ENCODE data around the gene CLASRP.

Gene CLASRP

DNA sequence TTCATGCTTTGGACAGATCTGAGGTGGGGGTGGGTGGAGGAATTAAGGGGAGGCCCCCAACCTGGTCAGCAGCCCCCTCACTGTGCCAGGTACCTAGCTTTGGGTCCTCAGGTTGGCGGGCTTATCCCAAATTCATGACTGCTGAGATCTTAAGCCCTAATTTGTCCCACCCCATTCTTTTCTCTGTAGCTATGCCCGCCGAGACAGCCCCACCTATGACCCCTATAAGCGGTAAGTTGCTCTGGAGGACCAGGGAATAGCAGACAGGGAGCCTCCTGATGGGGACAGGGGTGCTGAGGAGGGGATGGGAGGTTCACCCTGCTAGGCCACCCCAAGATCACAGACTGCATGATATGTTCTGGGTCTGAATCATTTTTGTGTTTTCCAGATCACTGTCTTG lies 23.1 kb downstream of the CLASRP start:
- DNase-seq (ENCODE audit: low spot score) = no peak

DNA sequence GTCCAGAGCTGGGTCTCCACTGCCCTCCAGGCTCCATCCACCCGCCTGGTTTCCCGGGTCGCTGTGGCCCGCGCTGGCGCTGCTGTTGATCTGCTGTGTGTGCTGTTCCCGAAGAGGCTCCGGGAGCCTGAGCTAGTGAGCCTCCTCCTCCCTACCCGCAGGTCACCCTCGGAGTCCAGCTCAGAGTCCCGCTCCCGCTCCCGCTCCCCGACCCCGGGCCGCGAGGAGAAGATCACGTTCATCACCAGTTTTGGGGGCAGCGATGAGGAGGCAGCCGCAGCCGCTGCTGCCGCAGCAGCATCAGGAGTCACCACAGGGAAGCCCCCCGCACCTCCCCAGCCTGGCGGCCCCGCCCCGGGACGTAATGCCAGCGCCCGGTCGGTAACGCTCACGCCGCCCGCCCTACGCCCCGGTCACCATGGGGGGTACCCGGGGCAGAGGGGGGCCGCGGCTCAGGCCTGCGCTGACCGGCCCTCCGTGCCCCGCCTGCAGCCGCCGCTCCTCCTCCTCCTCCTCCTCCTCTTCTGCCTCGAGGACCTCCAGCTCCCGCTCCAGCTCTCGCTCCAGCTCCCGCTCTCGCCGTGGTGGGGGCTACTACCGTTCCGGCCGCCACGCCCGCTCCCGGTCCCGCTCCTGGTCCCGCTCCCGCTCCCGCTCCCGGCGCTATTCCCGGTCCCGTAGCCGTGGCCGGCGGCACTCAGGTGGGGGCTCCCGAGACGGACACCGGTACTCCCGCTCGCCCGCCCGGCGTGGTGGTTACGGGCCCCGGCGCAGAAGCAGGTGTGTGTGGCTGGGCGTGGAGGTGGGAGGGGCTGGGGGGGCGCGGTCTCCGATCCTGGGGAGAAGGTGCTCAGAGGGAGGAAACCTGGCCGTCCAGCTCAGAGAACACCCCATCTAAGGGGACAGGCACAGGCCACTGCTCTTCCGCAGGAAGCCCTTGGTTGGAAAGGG lies 25.3 kb downstream of the CLASRP start:
- DNase-seq (ENCODE audit: low spot score) = no peak

DNA sequence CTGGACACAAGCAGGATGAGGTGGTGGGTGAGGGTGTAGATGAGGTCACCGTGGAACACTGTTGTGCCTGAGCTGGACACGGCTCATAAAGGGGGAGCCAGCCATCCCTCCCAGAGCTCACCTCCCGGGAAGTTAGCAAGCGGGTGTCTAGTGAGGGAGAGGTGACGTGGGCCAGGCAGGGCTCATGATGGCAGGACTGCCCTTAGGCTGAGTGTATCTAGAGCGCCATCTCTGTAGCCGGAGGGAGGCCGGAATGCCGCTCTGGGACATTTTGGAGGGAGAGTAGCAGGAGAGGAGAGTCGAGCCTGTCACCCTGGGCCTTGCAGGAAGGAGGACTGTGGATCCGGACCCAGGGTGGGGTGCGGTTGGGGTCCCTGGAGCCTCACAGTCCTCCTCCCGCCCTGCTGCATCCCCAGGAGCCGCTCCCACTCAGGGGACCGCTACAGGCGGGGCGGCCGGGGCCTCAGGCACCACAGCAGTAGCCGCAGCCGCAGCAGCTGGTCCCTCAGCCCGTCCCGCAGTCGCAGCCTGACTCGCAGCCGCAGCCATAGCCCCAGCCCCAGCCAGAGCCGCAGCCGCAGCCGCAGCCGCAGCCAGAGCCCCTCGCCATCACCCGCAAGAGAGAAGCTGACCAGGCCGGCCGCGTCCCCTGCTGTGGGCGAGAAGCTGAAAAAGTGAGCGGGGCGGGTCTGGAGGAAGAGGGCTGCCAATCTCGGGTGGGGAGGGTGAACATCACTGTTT lies 28.2 kb downstream of the CLASRP start:
- no peak for DNase-seq (ENCODE audit: low spot score)

DNA sequence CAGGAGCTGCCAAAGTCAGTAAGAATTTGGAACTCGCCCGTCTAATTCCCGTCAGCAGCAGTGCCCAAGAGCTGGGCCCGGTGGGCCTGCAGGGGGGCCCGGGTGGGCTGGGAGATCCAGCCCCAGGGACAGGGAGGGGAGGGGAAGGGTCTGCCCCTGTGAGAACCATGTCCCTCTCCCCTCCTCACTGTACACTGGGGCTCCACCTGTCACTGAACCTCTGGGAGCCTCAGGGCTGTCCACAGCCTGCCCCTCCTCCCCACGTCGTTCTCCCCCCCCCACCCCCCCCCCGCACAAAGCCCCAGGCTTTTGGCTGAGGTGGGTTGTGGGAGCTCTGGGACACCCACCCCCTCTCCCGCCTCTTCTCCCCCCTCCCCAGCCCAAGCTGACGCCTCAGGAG lies 29.2 kb downstream of the CLASRP start:
- DNase-seq (ENCODE audit: low spot score) = no peak

DNA sequence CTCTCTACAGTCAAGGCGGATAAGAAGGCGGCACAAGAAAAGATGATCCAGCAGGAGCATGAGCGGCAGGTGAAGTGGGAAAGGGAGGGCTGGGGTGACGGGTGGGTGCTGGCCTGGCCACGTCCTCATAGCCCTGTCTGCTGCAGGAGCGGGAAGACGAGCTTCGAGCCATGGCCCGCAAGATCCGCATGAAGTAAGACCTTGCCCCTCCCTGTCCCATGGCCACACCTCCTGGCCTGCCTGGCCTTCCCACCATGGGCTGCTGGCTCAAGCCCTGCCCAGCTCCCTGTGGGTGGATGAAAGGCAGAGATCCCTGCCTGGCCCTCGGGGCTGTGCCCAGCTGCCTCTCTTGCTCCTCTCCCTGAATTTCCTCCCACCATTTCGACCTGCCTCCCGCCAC lies 30.2 kb downstream of the CLASRP start:
- DNase-seq (ENCODE audit: low spot score) = no peak

DNA sequence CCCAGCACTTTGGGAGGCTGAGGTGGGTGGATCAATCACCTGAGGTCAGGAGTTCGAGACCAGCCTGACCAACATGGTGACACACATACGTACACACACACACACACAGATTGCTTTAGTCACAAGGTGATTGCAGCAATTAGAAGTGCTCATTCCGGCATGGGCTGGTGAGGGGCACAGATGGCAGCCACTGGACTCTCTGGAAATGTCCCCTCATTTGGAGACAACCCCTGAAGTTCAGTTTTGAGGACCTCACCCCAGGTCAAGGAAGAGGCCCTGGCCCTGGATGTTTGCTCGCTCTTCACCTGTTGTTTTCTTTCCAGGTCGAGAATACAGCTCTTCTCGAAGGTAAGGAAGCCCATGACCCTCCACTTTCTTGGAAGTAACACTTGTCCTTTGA lies 31.4 kb downstream of the CLASRP start:
- no peak for DNase-seq (ENCODE audit: low spot score)

DNA sequence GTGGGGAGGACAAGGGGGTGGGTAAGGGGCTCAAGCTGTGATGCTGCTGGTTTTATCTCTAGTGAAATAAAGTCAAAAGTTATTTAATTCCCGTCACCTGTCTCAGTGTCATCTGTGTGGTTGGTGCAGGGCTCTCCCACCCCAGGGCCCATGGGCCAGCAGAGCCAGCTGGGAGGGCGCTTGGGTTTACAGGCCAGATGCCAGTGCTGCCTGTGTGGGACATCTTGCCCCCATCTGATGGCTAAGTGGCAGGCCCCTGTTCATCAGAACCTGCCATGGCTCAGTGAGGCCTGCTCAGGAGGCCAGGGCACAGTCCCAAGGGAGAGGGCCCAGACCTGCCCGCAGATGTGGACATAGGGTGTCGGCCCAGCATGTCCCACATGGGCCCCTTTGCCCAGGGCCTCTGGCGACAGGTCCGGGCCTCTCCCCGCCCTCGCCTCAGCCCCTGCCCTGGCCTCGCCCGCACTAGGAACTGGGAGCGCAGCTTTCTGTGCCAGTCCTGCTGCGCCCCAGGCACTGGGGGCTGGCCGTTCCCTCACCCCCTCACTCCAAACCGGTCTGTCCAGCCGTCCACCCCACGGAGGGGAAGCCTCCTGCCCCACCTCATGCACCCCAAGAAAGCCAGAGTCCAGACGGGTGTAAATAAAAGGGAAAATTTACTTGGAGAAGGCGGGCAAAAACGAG lies 32.2 kb downstream of the CLASRP start:
- DNase-seq (ENCODE audit: low spot score) = no peak

DNA sequence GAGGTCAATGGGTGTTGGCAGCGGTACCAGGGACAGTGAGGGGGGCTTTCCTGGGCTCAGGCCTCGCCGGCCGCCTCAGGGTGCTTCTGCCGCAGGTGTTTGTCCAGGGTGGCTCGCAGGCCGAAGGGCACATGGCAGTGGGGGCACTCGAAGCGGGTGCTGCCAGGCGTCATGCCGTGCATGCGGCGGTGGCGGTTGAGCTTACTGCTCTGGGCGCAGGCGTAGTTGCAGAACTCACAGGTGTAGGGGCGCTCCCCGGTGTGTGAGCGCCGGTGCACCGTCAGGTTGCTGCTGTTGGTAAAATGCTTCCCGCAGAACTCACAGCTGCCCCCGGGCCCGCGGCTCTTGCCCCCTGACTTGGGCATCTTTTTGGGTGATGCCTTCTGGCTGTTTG lies 32.7 kb downstream of the CLASRP start:
- no peak for DNase-seq (ENCODE audit: low spot score)

DNA sequence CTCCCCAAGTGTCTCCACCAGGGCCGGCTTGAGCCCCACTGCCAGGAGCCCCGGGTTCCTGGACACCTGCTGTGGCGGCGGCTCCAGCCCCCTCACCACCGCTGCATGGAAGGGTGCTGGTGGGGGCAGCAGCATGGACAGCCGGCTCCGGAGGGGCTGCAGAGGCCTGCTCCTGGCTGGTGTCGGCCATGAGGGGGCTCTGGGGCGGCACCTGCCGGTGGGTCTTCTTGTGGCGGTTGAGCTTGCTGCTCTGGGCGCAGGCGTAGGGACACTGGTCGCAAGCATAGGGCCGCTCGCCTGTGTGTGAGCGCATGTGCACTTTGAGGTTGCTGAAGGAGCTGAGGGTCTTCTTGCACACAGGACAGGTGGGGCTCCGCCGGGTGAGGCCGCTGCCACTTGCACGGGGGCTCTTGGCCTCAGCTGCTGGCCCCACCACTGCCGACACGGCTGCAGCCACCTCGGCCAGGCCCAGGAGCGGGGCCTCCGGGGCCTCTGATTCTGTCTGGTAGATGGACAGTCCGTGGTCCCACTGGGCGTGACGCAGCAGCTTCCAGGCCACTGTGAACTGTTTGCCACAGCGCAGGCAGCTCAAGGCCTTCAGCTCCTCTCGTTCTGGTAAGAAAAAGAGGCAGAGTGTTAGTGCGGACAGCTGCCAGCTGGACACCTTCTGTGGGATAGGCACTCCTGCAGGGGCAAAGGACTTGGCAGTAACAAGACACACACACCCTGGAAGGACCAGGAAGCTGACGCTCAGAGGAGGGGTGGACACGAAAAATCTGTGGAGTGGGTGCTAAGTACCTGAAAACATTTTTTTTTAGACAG lies 33.3 kb downstream of the CLASRP start:
- DNase-seq (ENCODE audit: low spot score) = no peak

DNA sequence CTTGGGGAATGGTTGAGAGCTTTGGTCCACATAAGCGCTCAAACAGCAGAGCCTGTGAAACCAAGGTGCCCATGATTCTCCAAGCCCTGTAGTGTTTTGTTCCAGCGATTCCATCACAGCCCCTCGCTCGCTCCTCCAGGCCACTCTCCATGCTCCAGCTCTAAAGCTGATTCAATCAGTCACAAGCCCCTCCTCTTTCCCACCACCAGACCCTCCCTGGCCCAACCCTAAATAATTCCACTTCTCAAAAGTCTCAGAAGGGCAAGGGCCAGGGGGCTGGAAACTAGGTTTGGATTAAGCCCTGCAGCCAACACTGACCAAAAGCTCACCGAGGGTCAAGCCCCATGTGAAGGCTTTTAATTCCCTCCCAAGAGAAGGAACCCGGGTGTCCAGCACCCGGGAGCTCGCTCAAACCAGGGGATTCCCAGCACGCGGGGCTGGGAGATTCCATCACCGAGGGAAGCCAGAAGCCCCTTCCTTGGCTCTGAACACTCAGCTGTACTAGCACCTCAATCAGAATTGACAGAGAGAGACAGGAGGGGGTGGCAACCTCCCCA lies 36.0 kb downstream of the CLASRP start:
- DNase-seq (ENCODE audit: low spot score) = no peak

DNA sequence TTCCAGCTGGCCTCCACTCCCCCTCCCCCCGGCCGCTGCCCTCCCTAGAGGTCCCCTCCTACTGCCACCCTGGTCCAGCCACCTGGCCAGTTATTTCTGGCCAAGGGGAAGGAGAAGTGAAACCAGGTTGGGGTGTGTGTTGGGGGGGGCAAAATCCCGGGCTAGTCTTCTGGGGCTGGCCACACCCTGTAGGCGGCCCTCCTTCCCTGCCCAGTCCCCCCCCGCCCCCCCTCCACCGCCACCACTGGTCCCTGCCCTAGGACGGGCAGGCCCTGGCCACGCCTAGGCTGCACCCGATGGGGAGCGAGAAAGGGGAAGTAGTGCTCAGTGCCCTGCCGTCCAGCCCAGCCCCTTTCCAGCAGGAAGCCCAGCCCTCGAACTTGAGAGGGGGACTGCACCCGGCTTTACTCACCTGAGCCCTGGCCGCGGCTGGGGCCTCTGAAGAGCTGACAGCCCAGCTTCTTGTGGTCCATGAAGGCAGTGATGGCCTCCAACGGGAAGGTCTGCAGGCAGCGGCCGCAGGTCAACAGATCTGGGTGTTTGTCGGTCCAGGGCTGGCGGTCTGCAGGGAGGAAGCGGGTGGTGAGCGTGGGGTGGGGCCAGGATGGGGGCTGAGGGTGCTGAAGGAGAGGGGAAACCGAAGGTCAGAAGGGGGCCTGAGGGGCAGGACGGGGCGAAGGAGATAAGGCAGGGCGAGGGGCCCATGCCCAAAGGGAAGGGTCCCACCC lies 36.6 kb downstream of the CLASRP start:
- peak; percentile 76 for DNase-seq (ENCODE audit: low spot score)

DNA sequence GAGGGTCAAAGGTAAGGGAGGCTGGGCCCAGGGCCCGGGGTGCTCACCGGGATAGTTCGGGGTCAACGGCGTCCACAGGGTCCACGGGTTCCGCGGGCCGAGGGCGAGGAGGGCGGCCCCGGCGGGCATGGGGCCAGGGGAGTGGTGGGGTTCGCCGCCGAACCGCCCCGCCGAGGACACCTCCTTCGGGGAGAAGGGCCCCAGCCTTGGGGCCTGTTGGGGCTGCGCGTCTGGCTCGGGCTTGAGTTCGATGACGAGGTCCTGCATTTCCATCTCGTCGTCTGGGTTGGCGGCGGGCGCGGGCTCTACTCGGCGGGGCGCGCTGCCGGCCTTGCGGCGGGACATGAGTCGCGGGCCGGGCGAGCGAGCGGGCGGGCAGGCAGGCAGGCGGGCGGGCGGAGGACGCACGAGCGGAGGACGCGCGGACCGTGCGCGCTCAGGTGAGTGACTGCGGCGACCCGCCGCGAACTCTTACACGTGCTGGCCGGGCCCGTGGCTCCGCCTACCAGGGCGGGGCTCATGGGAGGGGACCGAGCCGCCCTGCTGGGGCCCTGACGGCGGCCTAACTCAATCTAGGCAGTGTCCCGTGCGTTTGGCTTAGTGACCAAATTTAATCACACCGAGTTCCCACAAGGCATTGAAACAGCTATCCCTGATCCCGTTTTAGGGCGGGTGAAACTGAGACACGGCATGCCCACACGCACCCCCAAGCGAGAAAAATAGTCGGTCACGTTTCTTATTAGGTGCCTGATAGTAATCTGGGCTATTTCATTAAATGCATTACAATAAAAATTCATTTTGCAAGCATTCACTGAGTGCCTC lies 37.4 kb downstream of the CLASRP start, which contains the start of gene ZNF296:
Gene ZNF296 (minus strand): TSS at position 450 of the 822 bp plus-strand sequence. CDS start 105 bp downstream, at position 345.
- DNase-seq (ENCODE audit: low spot score) = peak; percentile 76

DNA sequence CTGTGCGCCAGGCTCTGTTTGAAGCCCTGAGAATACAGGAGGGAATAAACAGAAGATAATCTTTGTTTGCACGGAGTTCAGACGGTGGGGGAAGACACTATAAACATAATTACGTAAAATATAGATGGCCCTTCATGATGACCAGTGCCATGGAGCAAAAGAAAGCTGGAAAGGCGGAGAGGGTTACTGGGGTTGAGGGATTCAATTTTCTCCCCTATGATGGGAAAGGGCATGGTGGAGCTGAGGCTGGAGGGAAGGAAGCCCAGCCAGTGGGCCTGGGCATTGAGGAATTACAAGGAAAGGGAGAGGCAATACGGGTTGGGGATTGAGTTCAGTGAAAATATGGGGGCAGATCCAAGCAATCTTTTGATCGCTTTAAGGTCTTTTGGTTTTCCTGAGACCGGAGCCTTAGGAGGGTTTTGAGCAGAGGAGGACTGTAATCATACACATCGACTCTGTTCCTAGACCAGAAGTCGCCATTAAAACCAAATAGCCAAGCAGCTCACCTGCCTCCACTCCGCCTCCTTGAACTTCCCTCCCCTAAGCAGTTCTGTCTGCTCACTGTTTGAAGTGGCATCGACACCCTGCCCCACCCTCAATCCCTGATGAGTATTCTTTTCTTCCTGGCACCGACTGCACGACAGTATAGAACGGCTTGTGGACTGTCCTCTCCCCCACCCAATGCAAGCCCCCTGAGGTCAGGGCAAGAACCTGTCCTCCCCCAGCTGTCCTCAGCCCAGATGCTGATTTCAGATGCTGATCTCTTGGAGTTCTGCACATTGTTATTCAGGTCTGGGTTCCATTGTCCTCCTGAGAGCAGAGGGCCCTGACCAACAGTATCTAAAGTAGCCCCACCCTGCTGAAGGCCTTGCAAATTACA lies 38.2 kb downstream of the CLASRP start:
- DNase-seq (ENCODE audit: low spot score) = no peak

DNA sequence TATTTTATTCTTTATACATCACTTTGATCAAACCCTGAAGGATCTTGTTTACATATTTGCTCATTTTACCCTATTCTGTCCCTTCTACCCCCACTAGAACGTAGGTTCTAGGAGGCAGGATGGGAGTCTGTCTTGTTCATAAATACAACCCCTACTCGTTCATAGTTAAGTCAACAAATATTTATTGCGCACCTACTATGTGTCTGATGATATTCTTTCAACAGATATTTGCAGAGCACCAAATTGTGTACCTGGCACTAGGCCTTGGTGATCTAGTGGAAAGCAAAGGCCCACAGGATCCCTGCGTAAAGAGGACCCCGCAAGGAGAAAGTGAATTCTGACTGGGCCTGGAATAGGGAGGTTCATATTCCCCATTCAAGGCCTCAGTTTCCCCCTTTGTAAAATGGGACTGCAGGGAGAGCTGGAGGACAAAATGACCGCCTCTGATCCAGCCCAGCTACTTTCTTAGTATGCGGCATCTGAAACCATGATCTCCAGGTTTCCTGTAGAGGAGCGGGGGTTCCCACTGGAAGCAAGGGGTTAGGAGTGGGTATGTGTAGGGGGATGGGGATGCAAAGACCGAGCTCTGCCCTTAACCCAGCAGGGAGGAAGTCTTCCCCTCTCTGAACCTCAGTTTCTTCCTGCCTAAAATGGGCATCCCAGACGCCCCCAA lies 39.7 kb downstream of the CLASRP start:
- DNase-seq (ENCODE audit: low spot score) = no peak

DNA sequence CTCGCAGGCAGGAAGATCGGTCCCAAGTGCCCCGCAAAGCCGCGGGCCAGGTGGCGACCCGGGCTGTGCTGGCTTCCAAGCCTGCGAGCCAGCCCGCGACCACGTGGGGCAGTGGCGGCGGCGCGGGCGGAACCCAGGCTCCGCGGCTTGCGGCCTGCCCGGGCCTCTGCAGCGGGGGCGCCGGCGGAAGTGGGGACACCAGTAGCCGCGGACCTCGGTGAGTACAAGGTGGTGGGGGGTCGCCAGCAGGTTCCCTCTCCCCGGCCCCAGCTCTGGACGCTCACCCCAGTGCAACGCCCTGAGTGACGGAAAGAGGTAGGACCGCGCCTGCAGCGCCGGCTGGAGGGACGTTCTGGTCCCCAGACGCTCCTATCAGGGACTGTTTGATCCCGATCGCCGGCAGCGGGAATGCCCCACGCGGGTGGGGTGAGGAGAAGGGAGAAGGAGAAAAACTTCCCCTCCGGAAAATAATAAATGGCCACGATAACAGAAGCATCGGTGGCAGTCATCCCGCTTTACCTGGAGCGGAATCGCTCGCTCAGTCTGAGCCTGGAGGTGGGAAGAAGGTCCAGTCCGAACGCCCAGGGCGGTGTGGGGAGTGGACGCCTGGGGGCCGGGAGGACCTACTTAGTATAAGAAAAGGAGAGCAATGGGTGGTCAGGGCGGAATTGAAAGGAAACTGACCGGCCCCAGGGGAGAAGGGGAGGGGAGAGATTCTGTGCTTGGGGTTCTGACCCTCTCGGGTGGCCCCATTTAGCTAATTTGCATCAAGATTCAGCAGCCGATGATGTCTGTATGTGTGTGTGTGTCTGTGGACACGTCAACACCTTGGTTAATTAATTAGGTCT lies 40.4 kb downstream of the CLASRP start, which contains the start of gene GEMIN7:
Gene GEMIN7 (plus strand): TSS at position 198 of the 848 bp plus-strand sequence. CDS start 10,855 bp downstream, outside the sequence.
- peak; percentile 88 for DNase-seq (ENCODE audit: low spot score)

DNA sequence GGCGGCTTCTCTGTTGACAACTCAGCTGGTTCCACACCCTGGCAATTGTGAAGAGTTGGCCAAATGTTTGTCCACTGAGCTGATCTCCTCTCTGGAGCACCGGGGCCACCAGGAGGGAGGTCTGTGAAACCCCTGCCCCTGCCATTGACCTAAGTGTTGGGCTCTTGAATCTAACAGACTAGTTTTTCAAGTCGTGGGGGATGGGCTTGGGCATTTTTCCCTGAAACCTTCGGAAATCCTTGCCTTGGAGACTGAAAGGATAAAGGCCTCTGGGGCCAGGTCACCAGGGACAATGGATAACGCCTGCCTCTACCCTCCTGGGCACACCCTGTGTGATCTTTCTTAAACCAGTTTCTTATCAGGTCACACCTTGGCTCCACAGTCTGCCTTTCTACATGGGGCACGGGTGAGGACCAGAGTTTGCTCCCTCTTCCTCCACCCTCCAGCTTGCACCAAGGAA lies 41.1 kb downstream of the CLASRP start:
- DNase-seq (ENCODE audit: low spot score) = no peak

DNA sequence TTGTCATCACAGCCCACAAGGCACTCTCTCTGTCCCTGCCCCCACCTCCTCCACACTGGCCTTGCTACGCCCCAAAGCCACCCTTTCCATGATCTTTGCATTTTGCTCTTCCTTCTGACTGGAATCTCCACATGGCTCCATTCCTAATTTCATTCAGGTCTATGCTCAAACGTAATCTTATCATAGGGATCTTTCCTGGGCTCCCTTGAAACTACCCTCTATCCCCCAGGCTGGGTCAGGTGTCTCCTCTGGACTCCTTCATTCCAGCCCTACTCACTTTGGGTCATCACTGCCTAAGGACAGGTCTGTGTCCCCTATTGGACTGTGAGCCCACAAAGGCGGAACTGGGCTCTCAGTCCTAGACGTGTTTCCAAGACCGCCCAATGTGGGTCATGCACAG lies 43.3 kb downstream of the CLASRP start:
- no peak for DNase-seq (ENCODE audit: low spot score)

Data from hepatic stellate cell (primary cell).